ENCODE measurements around the gene TUBGCP5. TPM values are rescaled to one million over a fixed set of nuclear protein-coding genes. Genes with fewer than 3 reads are reported as not detected.

The TUBGCP5 gene
- total RNA-seq (2022; extraction: Qiagen RNA extraction), result 21.1 to 31.0 TPM (median 25.8 TPM) in 5 replicates

GRCh38 chr15:23039143-23039916 lies at the start of gene TUBGCP5:
Gene TUBGCP5, minus strand, starts transcription at chr15:23039569. Its CDS starts 26 bp downstream, at chr15:23039543.

GRCh38 chr15:22980189-22981050 lies 58.9 kb downstream of the TUBGCP5 start, which contains the start of gene CYFIP1:
Gene CYFIP1, minus strand, starts transcription at chr15:22980368. Its CDS starts 33,083 bp downstream, at chr15:22947285.

Other genes with a start within 250 kb of the TUBGCP5 start
- 110 to 115 TPM (median 111 TPM) in 5 replicates for gene NIPA2, start 200.9 kb downstream of the TUBGCP5 start, total RNA-seq (2022; extraction: Qiagen RNA extraction)
- gene CYFIP1, start 59.2 kb downstream of the TUBGCP5 start, total RNA-seq (2022; extraction: Qiagen RNA extraction), result 68.3 to 89.3 TPM (median 81.0 TPM) in 5 replicates
- gene GOLGA6L1, start 97.3 kb upstream of the TUBGCP5 start, total RNA-seq (2022; extraction: Qiagen RNA extraction), result not detected in 5 replicates